ENCODE measurements around the gene EML6.
A peak's percentile ranks its signal among the peaks of the same experiment; 100 is the strongest.
"Not testable (repeated sequence)": the region's sequence is repeated elsewhere in the genome, so short reads cannot be mapped to it uniquely, and the experiment has no call there.

EML6 gene

GRCh38 chr2:54969940-54970338, 246.5 kb downstream of the EML6 start:
- DNase-seq: no peak

GRCh38 chr2:54975175-54975574, 251.7 kb downstream of the EML6 start:
- no peak for DNase-seq

DNA sequence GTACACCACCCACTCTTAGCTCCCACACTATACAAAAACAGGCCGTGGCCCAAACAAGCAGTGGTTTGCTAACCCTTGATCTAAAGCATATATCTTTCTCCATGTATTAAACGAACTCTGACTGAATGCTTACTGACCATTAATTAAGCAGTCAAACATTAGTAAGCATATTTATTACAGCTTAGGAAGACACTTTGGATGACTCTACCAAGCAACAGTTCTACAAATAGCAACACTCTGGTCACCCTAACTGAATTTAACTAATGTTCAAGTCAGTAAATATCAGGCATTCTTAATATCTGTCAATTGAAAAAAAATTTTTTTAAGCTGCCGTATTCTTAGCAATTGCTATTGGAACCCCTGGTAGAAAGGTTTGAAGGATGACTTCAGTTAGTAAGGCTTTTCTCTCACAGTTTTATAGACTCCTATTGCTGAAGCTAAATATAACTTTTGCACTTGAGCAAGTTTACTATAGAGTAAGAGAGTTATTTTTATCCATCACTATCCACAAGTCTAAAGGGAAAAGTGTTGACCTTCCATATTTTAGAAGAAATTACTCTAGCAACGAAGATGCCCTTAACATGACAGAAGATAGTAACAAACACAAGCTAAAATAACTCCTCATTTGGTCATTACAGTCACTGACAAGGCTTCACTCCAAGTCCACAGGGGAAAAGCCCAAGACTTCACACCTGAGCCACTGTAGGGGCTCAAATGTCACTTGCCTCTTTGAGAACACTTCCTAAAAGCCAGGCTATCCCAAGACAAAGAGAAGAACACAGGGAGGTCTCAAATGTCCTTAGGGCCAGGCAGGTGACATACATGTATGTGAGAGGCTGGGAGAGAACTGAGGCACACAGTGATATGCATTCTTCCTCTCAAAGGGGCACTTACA, 252.4 kb downstream of the EML6 start:
- DNase-seq: no peak

- no peak for DNase-seq
Observed at GRCh38 chr2:54977149-54977548, 253.7 kb downstream of the EML6 start.

GRCh38 chr2:54979321-54980044, 256.0 kb downstream of the EML6 start:
- DNase-seq: peak in 1 of 2 donors; percentile 36

DNA sequence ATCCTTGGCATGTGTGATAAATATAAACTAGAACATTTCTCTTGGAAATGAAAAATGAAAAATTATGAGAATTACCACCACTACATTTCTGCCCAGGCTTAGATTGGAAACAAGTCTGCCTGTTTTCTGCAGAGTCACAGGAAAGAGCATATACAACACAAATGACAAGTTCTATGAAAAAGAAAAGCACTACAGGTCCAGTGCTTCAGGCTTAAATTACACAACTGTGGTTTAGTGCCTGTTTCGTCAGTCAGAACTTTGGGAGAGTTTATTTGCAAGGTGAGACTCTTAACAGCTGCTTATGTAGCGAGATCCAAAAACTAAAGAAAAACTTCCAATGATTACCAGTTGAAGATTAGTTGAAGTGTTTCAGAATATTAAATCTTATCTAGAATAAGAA, 257.9 kb downstream of the EML6 start:
- DNase-seq: no peak

- DNase-seq: no peak
Observed at GRCh38 chr2:54983345-54984220, 260.1 kb downstream of the EML6 start.

GRCh38 chr2:54984476-54984875, 261.0 kb downstream of the EML6 start:
- no peak for DNase-seq

DNA sequence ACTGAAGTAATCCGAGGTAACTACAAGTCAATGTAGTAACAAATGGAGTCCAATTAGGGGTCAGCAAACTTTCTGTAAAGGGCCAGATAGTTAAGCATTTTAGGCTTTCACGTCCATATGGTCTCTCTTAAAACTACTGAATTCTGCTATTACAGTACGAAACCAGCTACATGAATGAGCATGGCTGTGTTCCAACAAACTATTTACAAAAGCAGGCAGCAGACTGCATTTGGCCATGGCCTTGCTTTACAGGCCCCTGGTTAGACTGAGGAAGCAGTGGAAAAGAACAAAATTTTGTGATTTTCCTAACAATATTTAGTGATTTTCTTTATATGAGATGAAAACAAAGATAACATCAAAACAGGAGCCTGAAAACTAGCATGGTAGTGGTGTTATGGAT, 262.8 kb downstream of the EML6 start:
- DNase-seq: no peak

- no peak for DNase-seq
Observed at GRCh38 chr2:54988612-54989011, 265.1 kb downstream of the EML6 start.

DNA sequence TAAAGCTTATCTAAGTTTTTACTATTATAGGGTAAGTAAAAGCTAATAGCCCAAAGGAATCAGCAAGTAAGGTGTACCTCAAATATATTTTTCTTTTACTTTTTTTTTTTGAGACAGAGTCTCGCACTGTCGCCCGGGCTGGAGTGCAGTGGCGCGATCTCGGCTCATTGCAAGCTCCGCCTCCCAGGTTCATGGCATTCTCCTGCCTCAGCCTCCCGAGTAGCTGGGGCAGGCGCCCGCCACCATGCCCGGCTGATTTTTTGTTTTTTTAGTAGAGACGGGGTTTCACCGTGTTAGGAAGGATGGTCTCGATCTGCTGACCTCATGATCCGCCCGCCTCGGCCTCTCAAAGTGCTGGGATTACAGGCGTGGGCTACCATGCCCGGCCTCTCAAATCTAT, 267.2 kb downstream of the EML6 start:
- not testable (repeated sequence) for DNase-seq

DNA sequence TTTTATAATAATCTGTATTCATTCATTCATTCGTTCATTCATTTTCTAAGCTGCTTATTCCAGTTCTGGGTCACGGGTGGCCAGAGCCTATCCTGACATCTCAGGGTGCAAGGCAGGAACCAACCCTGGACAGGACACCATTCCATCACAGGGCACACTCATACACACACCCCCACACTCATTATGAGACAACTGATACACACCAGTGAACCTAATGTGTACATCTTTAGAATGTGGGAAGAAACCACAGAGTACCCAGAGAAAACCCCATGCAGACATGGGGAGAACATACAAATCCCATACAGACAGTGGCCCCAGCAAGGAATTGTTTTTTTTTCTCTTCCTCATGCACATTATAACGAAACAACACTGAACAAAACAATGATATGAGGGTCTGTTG, 272.1 kb downstream of the EML6 start:
- DNase-seq: no peak

- DNase-seq: no peak
Observed at GRCh38 chr2:54997826-54998225, 274.4 kb downstream of the EML6 start.

- DNase-seq: no peak
Observed at GRCh38 chr2:54999182-54999581, 275.7 kb downstream of the EML6 start.

DNA sequence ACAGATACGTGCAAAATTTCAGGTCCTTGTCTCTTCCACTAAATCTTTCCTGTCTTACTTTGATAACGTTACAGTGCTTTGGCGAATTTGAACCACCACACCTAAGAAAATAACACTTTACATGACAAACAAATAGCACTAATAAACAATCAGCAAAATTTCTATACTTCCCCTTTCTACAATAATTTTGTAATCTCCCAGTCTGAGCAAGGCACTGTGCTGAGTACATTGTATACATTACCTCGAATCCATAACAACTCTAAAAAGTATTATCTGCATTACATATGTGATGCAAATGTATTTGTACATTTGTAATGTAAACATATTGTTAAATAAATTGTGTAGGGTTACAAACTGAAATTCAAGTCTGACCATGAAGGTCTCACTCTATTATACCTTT, 276.9 kb downstream of the EML6 start:
- no peak for DNase-seq

- no peak for DNase-seq
Observed at GRCh38 chr2:55001716-55002115, 278.3 kb downstream of the EML6 start.

GRCh38 chr2:55003706-55004639, 280.5 kb downstream of the EML6 start:
- no peak for DNase-seq

DNA sequence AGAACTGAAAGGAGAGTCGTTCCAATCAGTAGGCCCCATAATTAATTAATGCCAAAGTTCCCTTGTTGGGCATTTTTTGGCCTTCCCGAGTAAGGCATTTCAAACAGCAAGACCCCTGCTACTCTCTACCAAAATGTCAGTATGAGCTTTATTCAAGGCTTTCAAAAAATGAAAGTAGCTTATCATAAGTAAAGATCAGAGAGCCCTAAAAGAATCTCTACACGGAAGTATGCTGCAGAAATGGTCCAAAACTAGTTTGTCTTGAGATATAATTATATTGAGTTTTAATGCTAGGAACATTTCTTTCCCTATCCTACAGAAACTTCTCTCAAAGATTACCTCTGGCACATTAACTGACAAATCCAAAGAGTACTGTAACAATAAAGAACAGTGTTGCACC, 282.8 kb downstream of the EML6 start:
- no peak for DNase-seq

DNA sequence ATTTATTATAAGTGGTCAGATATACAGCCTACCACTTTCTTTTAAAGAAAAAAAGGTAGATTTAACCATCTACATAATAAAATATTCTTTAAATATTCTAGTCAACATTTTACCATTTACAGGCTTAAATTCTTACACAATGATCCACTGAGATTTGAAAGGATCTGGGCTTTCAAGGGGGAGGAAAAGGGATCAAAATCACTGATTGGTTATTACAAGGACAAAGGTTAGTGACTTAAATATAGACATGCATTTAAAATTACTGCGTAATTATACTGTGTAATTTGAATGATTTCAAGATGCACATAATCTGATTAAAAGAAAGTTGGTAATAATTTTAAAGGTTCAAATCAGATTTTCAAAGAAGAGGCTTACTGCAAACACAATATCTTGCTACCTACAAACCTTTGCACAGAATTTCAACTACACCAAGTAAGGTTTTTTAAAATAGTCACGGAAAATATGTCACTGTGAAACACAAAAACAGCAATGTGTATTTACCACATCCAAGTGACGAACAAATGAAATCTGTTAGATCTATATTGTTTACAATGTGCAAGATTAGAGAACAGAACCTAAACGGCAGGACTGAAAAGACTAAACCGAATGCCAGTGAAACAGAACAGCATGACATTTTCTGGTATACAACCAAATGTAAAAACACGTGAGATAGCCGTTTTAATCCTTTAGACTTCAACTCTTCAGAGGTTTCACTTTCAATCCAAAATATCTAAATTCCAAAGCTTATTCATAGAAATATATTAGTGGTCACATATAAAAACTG, 286.0 kb downstream of the EML6 start:
- DNase-seq: no peak

- DNase-seq: peak; percentile 34 to 81
Observed at GRCh38 chr2:55010149-55010591, 286.7 kb downstream of the EML6 start.

- no peak for DNase-seq
Observed at GRCh38 chr2:55010915-55011314, 287.5 kb downstream of the EML6 start.

Measured in hippocampal formation (tissue), 2 donors.